ENCODE measurements around the gene DRC3. TPM values are rescaled to one million over a fixed set of nuclear protein-coding genes. Genes with fewer than 3 reads are reported as not detected.

The DRC3 gene
- total RNA-seq, 6 experiments from 2014 or later, result 0.37 to 0.73 (median 0.61) TPM

DNA sequence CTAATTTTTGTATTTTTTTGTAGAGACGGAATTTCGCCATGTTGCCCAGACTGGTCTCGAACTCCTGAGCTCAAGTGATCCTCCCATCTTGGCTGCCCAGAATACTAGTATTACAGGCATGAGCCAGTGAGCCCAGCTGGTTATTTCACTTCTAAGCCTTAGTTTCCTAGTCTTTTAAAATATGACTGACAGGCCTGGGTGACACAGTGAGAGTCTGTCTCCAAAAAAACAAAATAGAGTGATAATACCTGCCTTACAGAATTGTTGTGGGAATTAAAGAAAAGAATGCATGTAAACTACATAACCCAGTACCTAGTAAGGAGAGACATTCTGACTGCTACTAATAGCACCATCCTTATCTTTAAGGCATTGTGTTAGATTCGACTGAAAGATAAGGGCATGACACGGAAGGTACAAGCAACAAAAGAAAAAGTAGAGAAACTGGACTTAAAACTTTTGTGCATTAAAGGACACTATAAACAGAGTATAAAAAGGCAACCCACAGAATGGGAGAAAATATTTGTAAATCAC lies 12.1 kb upstream of the DRC3 start:
- H3K27ac Mint-ChIP-seq, result peak overlapping the region; percentile 96
- DNase-seq, result no peak
- TF ChIP-seq, protein P1, sequence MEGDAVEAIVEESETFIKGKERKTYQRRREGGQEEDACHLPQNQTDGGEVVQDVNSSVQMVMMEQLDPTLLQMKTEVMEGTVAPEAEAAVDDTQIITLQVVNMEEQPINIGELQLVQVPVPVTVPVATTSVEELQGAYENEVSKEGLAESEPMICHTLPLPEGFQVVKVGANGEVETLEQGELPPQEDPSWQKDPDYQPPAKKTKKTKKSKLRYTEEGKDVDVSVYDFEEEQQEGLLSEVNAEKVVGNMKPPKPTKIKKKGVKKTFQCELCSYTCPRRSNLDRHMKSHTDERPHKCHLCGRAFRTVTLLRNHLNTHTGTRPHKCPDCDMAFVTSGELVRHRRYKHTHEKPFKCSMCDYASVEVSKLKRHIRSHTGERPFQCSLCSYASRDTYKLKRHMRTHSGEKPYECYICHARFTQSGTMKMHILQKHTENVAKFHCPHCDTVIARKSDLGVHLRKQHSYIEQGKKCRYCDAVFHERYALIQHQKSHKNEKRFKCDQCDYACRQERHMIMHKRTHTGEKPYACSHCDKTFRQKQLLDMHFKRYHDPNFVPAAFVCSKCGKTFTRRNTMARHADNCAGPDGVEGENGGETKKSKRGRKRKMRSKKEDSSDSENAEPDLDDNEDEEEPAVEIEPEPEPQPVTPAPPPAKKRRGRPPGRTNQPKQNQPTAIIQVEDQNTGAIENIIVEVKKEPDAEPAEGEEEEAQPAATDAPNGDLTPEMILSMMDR (IDR thresholded peaks at IDR 0.05), result no peak
- H3K36me3 Mint-ChIP-seq (ENCODE audit: low read depth), result peaks cover 6% of the 10 kb centered on the region
- H3K27me3 Mint-ChIP-seq (ENCODE audit: insufficient read depth), result no peaks in the 10 kb centered on the region
- peaks cover 5% of the 10 kb centered on the region; the same call in 1 of the 2 replicates for H3K9me3 Mint-ChIP-seq
- H3K4me3 Mint-ChIP-seq, result peak overlapping the region; percentile 86
- peaks cover 67% of the 10 kb centered on the region for H3K4me1 Mint-ChIP-seq (ENCODE audit: low read depth)

DNA sequence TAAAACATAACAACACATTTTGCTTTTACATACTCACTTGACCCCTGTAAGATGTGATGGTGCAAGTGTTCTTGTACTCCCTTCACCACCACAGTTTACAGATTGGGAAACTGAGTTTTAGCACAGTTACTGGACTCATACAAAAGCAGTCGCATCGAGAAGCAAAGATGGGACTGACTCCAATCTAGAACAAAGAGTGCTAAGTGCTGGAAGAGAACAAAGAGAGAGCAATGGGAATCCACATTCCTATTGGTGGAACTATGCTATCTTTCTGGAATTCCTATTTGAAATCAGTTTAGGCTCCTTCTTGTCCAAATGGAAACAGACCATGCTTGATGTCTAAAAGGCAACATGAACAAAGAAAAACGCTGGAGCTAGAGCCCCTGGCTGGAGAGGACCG lies 9.6 kb upstream of the DRC3 start:
- Mint-ChIP-seq H3K27ac (no peak overlapping the region), H3K4me3 (no peak overlapping the region), H3K27me3 (ENCODE audit: insufficient read depth) (no peaks in the 10 kb centered on the region), H3K9me3 (no peaks in the 10 kb centered on the region), H3K4me1 (ENCODE audit: low read depth) (peaks cover 73% of the 10 kb centered on the region), H3K36me3 (ENCODE audit: low read depth) (no peaks in the 10 kb centered on the region; the same call in 1 of the 2 replicates)
- TF ChIP-seq, protein P1 (IDR thresholded peaks at IDR 0.05), result no peak
- no peak for DNase-seq

DNA sequence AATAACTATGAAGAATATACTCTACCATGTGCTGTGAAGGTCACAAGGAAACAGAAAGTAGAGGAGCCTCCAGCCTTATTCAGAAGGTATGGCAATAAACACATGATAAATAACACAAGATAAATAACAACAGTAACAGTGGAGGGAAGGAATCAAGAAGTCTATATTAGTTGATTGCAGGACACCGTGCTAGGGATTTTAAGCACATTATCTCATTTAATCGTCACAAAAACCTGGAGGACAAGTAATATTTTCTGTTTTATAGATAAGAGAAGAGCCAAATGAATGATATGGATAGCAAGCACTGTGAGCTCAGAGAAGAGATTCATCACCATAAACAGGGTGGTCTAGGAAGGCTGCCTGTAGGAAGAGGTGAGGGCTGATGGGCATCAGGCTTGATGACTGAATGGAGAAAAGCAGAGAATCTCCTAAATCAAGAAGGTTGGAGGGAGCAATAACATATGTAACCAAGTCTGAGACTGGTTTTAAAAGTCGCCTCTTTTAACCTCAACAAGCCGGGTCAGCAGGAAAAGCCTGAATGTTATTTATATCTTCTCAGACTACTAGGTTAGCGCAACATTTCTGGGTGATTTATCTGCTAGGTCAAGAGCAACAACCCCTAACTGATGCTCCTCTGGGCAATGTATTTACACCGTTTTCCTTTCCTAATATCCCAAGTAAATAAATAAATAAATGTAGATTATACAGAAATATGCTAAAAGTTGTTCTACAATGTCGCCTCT lies 8.8 kb upstream of the DRC3 start:
- Mint-ChIP-seq H3K4me3 (no peak overlapping the region), H3K9me3 (no peaks in the 10 kb centered on the region), H3K4me1 (ENCODE audit: low read depth) (peaks cover 69% of the 10 kb centered on the region), H3K36me3 (ENCODE audit: low read depth) (no peaks in the 10 kb centered on the region; the same call in 1 of the 2 replicates), H3K27me3 (ENCODE audit: insufficient read depth) (no peaks in the 10 kb centered on the region), H3K27ac (peak overlapping the region; percentile 7; the same call in 1 of the 2 replicates)
- no peak for DNase-seq
- TF ChIP-seq, protein P1 (IDR thresholded peaks at IDR 0.05), result no peak

DNA sequence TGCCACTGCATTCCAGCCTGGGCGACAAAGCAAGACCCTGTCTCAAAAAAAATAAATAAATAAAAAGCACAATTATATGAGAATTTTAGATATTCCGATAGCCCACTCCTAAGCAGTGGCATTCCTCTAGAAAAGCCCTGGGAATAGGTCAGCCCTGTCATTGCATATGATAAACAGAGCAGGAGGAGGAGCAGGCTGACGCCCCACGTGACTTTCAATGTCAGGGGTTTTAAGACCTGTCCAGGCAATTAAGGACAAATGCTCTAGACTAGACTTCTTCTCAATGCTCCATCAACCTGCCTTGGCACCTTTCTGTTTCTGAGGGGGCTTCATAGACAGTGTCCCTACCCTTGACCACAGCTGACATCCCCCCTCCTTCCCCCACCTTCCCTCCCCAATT lies 8.0 kb upstream of the DRC3 start:
- TF ChIP-seq, protein P1 (IDR thresholded peaks at IDR 0.05), result no peak
- Mint-ChIP-seq H3K36me3 (ENCODE audit: low read depth) (no peaks in the 10 kb centered on the region; the same call in 1 of the 2 replicates), H3K9me3 (no peaks in the 10 kb centered on the region), H3K27ac (no peak overlapping the region), H3K4me3 (no peak overlapping the region), H3K4me1 (ENCODE audit: low read depth) (peaks cover 67% of the 10 kb centered on the region), H3K27me3 (ENCODE audit: insufficient read depth) (no peaks in the 10 kb centered on the region)
- no peak for DNase-seq

DNA sequence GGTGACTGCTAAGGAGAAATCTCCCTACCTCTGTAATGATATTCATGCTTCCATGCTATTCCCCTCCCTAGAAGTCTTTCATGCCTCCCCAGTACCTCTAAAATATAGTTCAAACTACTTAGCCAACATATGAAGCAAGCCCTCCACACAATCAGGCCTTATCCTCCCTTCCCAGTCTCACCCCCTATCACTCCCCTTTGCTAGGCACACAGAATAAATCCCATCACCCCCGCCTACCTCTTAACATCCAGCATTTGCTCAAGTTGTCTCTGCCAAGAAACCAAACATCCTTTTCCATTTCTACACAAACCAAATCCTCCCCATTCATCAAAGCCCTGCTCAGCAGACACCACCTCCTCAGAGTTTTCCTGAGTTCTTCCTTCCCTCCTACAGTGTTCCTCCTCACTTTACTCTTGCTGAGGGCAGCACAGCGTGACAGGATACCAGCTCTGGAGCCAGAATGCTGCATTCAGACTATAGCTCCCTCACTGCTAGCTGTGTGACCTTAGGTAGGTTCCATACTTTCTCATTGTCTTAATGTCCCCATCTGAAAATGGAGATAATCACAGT lies 7.4 kb upstream of the DRC3 start:
- Mint-ChIP-seq H3K27ac (peak overlapping the region; percentile 19), H3K4me1 (ENCODE audit: low read depth) (peaks cover 67% of the 10 kb centered on the region), H3K4me3 (no peak overlapping the region), H3K9me3 (no peaks in the 10 kb centered on the region), H3K36me3 (ENCODE audit: low read depth) (no peaks in the 10 kb centered on the region; the same call in 1 of the 2 replicates), H3K27me3 (ENCODE audit: insufficient read depth) (no peaks in the 10 kb centered on the region)
- TF ChIP-seq, protein P1 (IDR thresholded peaks at IDR 0.05), result no peak
- DNase-seq, result no peak

All from HFFc6 (cell line).